Dermis microvascular lymphatic vessel endothelial cell (primary cell): ENCODE data around the gene PXYLP1. TPM values are rescaled to one million over a fixed set of nuclear protein-coding genes. Genes with fewer than 3 reads are reported as not detected.
"Not testable (repeated sequence)": the region's sequence is repeated elsewhere in the genome, so short reads cannot be mapped to it uniquely, and the experiment has no call there.

Experiments used
- DNase-seq, 2 donors: peaks; one replicate each; pipeline versions ENCODE4 v3.0.0 to v3.0.0-alpha.2; 2010; ENCODE audit warnings: low read depth in 2 of 2
- total RNA-seq: library from RNA; depleted of rRNA; stranded (reverse); fragments of >200 nt; gene quantifications from 2 replicates; pipeline ENCODE4 v1.2.1, GENCODE V29; 2014

The PXYLP1 gene, protein sequence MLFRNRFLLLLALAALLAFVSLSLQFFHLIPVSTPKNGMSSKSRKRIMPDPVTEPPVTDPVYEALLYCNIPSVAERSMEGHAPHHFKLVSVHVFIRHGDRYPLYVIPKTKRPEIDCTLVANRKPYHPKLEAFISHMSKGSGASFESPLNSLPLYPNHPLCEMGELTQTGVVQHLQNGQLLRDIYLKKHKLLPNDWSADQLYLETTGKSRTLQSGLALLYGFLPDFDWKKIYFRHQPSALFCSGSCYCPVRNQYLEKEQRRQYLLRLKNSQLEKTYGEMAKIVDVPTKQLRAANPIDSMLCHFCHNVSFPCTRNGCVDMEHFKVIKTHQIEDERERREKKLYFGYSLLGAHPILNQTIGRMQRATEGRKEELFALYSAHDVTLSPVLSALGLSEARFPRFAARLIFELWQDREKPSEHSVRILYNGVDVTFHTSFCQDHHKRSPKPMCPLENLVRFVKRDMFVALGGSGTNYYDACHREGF
- total RNA-seq: 0.39 and 0.76 TPM in 2 replicates

DNA sequence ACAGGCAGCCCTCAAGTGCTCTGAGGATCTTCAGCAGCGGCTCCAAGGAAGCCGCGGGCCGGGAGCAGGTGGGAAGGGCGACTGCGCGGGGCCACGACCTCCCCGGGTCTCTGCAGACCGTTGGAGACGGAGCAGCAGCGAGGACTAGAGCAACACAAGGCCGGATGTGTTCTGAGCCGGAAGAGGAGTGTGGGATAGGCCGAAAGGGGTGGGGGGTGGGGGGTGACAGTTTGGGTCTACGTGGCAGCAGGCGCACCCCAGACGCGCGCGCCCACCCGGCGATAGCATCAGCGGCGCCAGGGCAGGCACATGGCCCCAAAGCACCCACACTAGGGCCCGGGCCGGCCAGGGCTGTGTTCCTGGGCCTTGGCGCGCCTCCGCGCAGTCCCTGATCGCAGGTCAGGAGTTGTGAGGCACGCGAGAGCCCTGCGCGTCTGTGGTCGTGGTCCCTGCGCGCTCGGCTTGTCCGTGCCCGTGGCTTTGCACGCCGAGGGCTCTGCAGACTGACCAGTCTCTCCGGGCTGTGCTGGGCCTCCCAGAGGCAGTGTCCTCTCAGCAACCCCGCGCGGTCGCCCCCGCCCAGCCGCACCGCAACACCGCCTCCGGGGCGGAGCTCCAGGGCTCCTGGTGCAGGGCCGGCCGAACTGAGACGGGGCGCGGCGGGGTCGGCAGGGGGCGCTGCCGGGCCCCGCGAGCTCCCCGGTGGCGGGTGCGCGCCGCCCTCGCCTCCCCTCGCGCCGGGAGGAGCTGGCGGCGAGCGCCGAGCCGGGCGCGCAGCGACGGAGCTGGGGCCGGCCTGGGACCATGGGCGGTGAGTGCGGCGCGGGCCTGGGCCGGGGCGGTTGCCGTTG is at the start of gene PXYLP1:
Gene PXYLP1 (plus strand): TSS at position 725 of the 851 bp plus-strand sequence. CDS start 28,351 bp downstream, outside the sequence.
- DNase-seq: peak; percentile 43 to 79

DNA sequence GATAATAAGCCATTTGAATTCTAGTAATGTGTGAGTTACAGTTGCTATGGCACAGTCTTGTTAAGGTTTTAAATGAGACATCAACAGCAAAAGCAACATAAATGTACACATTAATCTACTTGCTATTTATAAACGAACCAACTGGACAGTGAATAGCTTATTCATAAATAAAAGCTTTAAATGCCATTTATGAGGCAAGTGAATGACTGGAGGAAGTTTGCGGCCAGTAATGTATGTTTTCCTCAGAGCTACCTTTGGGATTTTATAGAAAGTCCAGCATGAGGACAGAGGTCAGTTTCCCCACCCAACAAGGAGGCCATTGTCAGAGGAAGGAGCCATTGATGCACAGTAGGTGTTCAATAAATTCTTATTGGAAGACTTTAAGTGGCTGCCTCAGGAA is 48.0 kb upstream of the PXYLP1 start:
- DNase-seq: no peak

DNA sequence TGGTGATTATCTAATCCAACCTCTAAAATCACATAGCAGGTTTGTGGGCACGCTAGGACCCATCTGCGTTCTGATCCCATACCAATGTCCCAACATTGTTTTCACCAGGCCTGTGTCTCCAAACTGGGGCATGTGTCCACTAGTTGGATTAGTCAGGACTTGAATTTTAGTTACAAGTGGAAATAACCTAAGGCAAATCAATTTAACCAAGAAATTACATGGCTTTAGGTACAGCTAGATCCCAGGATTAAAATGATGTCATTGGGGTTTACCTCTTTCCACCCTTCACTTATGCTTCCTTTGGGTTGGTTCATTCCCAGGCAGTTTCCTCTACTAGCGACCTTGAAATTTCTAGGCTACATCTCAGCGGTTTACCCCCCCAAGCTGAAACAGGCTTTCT is 47.2 kb upstream of the PXYLP1 start:
- no peak for DNase-seq

DNA sequence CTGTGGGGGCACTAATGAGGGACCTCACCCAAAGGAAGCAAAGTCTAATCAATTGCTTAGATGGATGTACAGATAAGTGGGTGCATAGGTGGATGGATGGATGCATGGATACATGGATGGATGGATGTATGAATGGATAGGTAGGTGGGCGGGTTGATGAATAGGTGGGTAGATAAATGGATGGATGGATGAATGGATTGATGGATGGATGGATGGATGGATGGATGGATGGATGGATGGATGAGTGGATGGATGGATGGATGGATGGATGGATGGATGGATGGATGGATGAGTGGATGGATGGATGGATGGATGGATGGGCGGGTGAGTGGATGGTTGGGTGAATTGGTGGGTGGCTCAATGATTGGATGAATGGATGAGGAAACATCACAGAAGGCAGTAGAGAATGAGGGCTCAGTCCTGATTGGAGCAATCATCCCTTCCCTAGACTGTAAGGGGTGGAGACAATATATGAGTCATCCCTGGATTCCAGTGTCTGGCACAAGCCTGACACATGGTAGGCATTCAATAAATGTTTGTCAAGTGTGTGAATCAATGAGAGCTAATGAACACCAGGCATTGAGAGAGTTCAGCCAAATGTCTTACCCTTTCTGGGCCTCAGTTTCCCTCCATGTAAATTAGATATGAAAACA is 40.4 kb upstream of the PXYLP1 start:
- no peak for DNase-seq

DNA sequence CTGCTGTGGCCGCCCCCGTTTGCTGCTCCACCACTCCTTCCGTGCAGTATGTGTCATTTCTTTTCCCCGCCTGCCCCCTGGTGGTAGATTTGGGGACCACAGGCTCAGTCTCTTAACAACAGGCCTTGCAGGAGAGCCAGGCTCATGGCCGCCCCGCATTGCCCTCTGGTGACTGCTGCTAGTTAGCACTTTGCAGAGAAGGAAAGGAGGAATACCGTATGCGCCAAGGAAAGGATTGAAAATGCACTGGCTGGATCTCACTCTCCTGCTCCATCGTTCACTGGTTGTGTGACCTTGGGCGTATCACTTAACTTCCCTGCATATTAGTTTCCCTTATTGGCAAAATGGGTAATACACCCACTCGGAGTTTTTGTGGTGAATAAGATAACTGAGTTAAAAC is 39.3 kb upstream of the PXYLP1 start:
- DNase-seq: peak; percentile 78 to 91

DNA sequence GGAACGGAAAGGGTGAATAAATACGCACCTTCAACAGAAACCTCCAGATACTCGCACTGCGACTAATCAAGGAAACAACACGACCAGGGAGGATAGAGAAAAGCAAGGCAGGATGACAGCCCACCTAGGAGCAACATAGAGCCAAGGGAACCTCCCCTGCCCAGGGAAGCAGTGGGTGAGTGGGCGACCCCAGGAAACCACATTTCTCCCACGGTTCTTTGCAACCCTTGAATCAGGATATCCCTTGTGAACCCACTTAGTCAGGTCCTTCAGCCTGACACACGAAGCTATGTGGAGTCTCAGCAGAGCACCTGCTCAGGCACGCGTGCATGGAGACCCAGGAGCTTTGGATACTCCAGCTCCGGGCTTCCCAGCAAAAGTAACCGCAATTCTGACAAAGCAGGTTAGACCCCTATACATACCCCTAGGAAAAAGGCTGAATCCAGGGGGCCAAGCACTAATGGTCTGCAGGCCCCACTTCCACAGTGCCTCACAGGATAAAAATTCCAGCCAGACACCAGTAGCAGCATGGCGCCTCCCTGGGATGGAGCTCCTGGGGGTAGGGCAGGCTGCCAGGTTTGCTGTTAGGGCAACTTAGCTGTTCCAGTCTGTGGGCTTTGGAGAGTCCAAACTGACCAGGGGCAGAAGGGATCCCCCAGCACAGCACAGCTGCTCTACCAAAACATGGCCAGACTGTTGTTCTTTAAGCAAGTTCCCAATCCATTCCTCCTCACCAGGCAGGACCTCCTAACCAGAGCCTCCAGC is 38.4 kb upstream of the PXYLP1 start:
- DNase-seq: no peak

DNA sequence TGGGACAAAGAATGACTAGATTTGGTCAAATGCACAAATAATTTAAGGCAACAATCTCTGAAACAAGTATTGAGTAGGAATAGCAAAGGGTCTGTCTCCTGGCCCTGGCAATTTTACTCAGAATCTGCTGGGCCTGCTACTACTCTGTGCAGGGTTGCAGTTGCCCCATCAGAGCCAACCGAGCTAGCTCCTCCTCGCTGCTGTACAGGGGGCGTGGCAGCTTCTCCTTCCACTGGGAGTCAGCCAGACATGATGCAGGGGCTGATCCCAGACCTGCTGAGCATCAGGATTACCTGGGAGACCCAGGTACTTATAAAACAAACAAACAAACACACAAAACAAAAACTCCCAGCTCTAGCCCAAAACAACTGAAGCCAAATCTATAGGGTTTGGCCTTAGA is 30.5 kb upstream of the PXYLP1 start:
- DNase-seq: no peak

DNA sequence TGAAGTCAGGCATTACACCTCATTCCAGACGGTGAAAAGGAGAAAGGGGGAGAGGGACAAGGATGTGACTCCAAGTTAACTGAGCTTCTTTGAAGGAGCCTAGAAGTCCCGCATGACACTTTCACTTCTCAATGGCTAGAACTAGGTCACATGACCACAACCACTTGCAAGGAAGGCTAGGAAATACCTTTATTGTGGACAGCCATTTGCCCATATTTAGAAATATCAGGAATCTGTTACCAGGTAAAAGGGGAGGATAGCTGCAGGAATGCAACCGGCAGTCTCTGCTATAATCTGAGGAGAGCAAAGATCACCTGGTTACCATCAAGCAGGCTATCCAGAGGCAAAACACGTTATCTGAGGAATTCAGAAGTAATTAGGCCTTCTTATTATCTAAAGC is 28.9 kb upstream of the PXYLP1 start:
- DNase-seq: no peak

DNA sequence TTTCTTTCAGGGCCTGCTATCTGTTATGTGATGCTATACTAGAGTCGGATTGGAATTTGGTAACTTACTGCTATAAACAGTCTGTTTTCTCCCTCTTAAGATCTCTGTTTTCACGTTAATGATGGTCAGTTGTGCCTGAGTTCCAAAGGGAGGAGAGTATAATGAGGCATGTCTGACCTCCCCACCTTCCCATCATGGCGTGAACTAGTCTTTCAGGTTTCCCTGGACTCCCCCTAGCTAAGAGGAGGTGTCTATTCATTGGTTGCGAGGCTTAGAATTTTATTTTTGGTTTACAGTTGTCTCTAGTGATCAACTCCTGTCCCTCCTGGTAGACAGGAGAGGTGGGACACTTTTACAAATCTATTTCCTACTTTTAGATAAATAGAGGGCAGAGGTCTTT is 27.8 kb upstream of the PXYLP1 start:
- DNase-seq: no peak

DNA sequence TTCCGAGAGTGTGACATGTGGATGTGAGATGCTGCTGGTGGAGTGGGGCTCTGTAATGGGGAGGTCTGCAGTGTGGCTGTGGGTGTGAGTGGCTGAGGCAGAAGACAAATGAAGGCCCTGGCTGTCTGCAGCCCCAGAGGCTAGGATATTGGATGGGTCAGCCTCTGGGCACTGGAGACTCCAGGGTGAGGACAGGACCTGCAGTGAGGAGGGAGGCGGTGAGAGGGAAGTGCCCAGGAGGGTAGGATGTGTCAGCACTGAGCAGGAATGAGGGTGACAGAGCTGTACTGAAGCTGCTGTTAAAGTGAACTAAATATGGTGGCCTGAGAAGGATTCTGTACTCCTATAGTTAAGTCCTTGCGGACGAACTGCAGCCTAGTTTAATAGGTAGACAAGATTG is 27.3 kb upstream of the PXYLP1 start:
- DNase-seq: no peak

DNA sequence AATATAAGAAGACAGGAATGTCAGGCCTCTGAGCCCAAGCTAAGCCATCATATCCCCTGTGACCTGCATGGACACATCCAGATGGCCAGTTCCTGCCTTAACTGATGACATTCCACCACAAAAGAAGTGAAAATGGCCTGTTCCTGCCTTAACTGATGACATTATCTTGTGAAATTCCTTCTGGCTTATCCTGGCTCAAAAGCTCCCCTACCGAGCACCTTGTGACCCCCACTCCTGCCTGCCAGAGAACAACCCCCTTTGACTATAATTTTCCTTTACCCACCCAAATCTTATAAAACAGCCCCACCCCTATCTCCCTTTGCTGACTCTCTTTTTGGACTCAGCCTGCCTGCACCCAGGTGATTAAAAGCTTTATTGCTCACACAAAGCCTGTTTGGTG is 20.3 kb upstream of the PXYLP1 start:
- not testable (repeated sequence) for DNase-seq

DNA sequence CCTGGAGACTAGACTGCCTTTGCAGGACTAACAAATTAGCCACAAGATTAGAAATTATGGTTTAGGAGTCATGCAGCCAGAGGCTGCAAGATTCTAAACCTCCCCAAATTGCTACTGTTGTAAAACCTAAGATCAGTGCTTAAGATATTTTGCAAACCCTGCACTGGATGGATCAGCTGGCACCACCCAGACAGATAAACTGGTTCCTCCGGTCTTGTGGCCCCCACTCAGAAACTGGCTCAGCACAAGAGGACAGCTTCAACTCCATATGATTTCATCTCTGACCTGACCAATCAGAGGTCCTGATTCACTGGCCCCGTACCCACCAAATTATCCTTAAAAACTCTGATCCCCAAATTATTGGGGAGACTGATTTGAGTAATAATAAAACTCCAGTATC is 19.5 kb upstream of the PXYLP1 start:
- no peak for DNase-seq

DNA sequence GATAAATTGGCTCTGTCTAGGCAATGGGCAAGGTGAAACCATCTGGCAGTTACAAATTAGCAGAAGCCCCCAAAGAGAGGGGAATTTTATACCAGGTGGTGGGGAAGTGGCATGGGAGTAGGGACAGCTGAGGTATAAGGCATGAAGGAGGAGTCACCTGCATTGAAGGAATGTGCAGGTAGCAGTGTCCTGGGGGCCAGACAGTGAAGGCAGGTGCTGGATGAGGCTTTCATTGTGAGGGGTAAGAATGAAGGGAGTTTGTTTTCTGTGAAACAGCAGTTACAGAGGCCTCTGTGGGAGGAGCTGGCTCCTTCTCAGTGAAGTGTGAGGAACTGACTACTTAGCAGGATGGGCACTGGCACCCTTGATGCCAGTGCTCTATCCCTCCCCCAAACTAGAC is 19.1 kb upstream of the PXYLP1 start:
- DNase-seq: no peak

DNA sequence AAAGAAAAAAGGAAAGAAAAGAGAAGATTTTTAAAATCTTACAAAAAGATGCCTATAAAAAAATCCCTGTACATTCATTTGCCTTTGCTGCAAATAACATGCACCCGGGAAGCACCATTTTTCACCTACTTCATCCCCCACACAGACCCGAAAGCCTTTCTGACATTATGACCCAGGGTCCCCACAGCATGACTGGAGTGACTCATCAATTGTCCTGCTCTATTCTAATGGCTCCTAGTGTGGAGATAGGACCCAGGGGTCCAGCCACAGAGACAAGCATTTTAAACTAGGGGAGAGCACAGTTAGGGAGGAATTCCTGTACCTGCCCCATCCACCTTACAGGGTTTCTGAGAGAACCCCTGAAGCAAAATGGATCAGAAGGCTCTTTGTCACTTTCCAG is 14.7 kb upstream of the PXYLP1 start:
- DNase-seq: no peak

DNA sequence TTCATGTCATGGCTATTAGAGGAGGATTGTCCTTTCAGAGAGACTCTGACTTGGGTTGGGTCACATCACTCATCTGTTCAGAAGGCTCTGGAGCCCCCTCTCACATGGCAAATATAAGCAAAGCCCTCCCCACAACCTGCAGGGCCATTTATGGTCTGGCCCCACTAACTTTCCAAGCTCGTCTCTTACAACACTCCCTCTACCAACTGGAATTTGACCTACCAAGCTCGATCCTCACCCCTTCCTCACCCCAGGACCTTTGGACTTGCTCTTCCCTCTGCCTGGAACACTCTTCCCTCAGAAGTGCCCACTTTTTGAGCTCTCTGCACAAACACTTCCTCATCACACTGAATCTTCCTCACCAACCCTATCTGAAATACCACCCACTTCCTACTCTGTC is 14.2 kb upstream of the PXYLP1 start:
- DNase-seq: no peak

DNA sequence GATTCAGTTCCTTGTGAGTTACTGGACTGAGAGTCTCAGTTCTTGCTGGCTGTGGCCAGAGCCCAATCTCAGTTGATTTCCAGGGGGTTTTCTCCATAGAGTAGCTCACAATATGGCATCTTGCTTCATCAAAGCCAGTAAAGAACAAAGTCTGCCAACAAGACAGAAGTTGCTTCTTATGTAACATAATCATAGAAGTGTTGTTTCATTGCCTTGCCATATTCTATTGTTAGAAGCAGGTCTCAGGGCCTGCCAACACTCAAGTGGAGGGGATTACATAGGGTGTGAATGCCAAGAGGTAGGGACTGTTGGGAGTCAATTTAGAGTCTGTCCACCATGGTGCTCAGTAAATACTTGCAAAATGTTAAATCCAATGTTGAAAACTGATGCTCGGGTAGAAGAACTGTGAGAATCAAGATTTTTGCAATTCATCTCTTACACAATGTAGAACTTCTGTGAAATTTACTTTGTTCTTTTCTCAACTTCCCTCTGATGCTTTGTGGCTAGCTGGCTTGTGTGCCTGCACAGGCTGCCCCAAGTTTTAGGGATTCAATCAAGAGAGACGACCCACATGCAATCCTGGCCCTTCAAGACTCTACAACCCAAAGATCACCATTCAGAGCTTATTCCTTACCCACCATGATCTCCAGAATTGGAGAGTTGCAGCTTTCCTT is 13.3 kb upstream of the PXYLP1 start:
- DNase-seq: no peak

DNA sequence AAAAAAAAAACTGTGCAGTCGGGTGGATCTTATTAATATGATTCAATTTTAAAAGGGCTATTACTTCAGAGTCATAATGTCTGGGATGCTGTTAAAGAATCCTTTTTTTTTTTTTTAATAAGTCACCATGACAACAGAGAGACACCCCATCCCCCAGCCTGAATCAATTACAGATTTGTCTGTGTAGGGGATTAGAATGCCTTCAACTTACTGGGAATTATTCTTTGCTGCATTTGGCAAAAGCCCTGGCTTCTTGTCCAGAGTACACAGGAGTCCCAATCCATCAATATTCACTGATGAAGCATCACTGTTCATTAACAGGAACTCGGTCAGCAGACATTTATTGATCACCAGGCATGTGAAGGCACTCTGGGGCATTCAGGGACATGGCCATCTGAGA is 12.7 kb upstream of the PXYLP1 start:
- DNase-seq: no peak

DNA sequence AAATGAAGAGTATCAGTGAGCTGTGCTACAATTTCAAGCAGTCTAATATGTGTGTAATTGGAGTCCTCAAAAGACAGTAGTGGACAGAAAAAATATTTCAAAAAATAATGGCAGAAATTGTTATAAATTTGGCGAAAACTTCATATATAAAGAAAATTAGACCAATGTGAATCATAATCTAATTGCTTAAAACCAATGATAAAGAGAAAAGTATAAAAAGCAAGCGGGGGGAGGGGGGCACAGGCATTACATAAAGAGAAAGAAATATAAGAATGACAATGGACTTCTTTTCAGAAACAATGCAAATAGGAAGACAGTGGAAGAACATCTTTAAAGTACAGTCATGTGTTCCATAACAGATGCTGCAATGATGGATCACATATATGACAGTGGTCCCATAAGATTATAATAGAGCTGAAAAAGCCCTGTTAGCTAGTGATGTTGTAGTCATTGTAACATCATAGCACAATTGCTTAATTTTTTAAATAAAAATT is 7.9 kb upstream of the PXYLP1 start:
- DNase-seq: no peak

DNA sequence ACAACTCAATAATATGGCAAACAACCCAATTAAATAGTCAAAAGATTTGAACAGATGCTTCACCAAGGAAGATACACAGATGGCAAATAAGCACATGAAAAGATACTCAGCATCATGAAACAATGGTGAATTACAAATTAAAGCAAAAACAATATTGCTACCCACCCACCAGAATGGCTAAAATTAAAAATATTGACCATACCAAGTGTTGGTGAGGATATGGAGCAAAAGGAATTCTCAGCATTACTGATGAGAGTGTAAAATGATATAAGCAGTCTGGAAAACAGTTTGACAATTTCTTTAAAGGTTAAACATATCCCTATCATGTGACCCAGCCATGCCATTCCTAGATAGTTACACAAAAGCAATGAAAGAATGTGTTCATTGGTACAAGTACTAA is 5.7 kb upstream of the PXYLP1 start:
- no peak for DNase-seq

DNA sequence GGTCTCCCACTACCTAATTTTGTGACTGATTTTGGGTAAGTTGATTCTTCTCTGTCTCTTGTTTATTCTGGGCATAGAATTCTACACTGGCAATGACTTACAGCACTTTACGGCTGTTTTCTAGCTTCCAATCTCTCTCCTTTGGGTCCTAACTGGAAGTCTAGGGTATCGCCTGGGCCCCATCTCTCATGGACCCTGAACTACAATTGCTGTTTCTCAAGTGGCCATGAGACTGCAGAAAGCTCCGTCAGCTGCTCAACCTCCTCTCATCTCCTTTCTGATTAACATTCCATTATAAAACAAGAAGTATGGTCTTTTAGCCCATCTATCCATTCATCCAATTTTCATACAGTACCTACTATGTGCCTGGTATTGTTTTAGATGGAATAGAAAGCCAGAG is 4.4 kb upstream of the PXYLP1 start:
- DNase-seq: no peak

DNA sequence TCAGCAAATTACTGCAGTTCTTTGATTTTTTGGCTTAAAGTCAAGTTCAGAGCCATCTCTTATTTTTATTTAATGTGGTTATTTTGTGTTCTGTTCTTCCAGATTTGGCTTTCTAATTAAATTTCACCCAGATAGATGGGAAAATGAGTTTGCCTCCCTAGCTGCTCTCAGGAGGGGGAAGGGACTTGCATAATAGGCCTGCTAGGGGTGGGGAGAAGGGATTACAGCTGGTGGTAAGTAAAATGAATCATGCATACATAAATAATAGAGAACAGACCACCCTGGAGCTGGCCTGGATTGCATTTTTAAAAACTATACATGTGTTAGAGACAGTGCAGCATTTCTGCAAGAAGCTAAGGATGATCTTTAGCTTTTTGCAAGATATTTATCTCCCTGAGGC is 3.9 kb upstream of the PXYLP1 start:
- no peak for DNase-seq
